Measurements from ENCODE around the gene CCDC12.

The CCDC12 gene

DNA sequence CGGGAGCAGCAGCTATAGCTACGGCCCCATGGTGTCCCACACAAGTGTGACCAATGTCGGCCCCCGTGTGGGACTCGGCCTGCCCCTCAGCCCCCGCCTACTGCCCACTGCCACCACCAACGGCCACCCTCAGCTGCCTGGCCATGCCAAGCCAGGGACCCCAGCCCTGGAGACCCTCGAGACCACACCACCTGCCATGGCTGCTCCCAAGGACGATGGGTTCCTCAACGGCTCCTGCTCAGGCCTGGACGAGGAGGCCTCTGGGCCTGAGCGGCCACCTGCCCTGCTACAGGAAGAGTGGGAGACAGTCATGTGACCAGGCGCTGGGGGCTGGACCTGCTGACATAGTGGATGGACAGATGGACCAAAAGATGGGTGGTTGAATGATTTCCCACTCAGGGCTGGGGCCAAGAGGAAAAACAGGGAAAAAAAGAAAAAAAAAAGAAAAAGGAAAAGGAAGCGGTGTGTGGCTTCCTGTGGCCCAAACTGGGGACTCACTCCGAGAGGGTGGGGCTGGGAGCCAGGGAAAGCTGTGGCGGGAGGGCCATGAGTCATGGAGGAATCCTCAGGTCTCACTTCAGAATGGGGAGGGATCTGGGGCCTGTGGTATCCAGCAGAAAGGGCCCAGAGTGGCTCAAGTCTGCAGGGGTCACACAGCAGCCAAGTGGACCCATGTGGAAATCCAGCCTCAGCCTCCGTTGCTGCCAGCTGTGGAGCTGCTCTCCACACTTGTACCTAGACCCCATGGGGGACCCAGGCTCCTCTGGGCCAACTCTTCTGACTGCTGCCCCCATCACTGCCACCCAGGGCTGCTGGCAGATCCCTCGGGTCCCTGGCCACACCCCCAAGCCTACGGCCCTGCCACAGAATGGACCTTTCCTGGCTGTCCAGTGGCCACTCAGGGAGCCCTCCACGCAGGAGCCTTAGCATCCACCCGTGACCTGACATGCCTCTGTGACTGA lies 72.9 kb downstream of the CCDC12 start:
- H3K4me3 ChIP-seq (ENCODE audit: low read length in 2 of 2): no peak overlapping the region
- H3K27me3 ChIP-seq (ENCODE audit: control insufficient read depth in 1 of 2, insufficient read depth in 2 of 2, low read length in 2 of 2): peaks cover 6% of the 10 kb centered on the region in 2 donors
- H3K9ac ChIP-seq (ENCODE audit: low read length in 2 of 2): no peak overlapping the region
- no peaks in the 10 kb centered on the region for H3K36me3 ChIP-seq (ENCODE audit: control insufficient read depth in 2 of 2, insufficient read depth in 2 of 2, low read length in 2 of 2)
- H3K9me3 ChIP-seq (ENCODE audit: control insufficient read depth in 2 of 2, low read length in 2 of 2): no peaks in the 10 kb centered on the region
- H3K4me1 ChIP-seq (ENCODE audit: control insufficient read depth, insufficient read depth, low read length): peaks cover 11% of the 10 kb centered on the region
- H3K27ac ChIP-seq (ENCODE audit: low read length): no peak overlapping the region

DNA sequence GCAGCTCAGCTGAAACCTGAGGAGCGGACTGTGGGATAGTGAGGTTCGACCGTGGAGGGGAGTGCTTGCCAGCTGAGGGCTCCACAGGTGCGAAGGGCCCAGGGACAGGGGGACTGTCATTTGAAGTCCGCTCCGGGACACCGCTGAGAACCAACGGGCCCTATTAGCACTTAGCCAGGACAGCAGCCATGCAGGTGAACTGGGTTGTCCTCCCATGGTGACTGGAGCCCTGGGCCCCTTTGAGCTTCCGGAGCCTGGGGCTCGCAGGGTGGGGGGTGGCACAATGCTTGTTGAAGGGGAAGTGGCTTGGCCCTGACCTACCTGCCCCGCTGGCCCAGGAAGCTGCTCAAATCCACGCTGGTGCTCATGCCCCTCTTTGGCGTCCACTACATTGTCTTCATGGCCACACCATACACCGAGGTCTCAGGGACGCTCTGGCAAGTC lies 74.3 kb downstream of the CCDC12 start:
- Histone ChIP-seq H3K9me3 (ENCODE audit: control insufficient read depth in 2 of 2, low read length in 2 of 2) (no peaks in the 10 kb centered on the region), H3K36me3 (ENCODE audit: control insufficient read depth in 2 of 2, insufficient read depth in 2 of 2, low read length in 2 of 2) (no peaks in the 10 kb centered on the region), H3K27ac (ENCODE audit: low read length) (no peak overlapping the region), H3K4me3 (ENCODE audit: low read length in 2 of 2) (no peak overlapping the region), H3K27me3 (ENCODE audit: control insufficient read depth in 1 of 2, insufficient read depth in 2 of 2, low read length in 2 of 2) (peaks cover 8 to 15% of the 10 kb centered on the region in 2 donors), H3K4me1 (ENCODE audit: control insufficient read depth, insufficient read depth, low read length) (peaks cover 10% of the 10 kb centered on the region), H3K9ac (ENCODE audit: low read length in 2 of 2) (no peak overlapping the region)

DNA sequence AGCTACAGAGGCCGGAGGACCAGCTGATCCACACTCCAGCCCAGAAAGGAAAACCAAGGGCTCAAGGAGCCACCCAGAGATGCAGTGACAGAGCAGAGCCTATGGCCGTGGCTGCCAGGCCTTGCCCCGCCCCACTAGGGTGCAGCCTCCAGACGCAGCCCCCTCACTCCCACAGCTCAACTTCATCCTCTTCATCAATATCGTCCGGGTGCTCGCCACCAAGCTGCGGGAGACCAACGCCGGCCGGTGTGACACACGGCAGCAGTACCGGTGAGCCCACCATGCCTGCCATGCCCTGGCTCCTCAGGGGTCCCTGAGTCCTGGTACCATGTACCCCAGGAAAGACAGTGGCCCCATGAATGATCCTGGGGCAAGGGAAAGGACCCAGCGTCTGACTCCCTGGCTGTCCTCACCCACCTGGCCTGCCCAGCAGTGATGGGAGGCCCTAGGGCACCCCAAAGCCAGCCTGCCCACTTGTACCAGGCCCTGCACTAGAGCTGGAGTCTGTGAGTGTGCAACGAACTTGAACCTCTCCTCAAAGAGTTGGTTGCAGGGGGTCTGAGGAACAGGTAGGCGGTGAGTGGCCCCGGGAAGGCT lies 74.9 kb downstream of the CCDC12 start:
- no peak overlapping the region for H3K9ac ChIP-seq (ENCODE audit: low read length in 2 of 2)
- no peak overlapping the region for H3K4me3 ChIP-seq (ENCODE audit: low read length in 2 of 2)
- H3K27me3 ChIP-seq (ENCODE audit: control insufficient read depth in 1 of 2, insufficient read depth in 2 of 2, low read length in 2 of 2): peaks cover 8 to 16% of the 10 kb centered on the region in 2 donors
- no peaks in the 10 kb centered on the region for H3K9me3 ChIP-seq (ENCODE audit: control insufficient read depth in 2 of 2, low read length in 2 of 2)
- H3K4me1 ChIP-seq (ENCODE audit: control insufficient read depth, insufficient read depth, low read length): peaks cover 10% of the 10 kb centered on the region
- H3K27ac ChIP-seq (ENCODE audit: low read length): no peak overlapping the region
- no peaks in the 10 kb centered on the region for H3K36me3 ChIP-seq (ENCODE audit: control insufficient read depth in 2 of 2, insufficient read depth in 2 of 2, low read length in 2 of 2)

DNA sequence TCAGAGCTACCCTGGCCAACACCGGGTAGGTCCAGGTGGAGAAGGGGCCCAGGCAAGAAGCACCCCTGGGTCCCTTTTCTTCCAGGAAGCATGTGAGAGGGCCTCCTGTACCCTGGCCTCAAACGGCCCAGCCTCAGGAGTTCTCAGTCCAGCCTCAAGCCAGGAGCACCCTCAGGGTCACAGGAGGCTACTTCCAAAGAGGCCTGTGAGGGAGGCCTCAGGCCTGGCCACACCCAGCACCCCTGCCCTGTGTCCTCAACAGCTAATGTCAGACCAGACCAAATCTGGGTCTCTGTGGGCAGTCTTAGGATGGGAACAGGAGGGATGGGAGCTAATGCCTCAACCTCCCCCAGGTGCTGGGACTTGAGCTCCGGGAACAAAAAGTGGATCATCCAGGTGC lies 75.5 kb downstream of the CCDC12 start:
- no peak overlapping the region for H3K4me3 ChIP-seq (ENCODE audit: low read length in 2 of 2)
- no peaks in the 10 kb centered on the region for H3K36me3 ChIP-seq (ENCODE audit: control insufficient read depth in 2 of 2, insufficient read depth in 2 of 2, low read length in 2 of 2)
- no peak overlapping the region for H3K27ac ChIP-seq (ENCODE audit: low read length)
- H3K27me3 ChIP-seq (ENCODE audit: control insufficient read depth in 1 of 2, insufficient read depth in 2 of 2, low read length in 2 of 2): peaks cover 8 to 19% of the 10 kb centered on the region in 2 donors
- no peak overlapping the region for H3K9ac ChIP-seq (ENCODE audit: low read length in 2 of 2)
- H3K9me3 ChIP-seq (ENCODE audit: control insufficient read depth in 2 of 2, low read length in 2 of 2): no peaks in the 10 kb centered on the region
- H3K4me1 ChIP-seq (ENCODE audit: control insufficient read depth, insufficient read depth, low read length): peaks cover 10% of the 10 kb centered on the region

DNA sequence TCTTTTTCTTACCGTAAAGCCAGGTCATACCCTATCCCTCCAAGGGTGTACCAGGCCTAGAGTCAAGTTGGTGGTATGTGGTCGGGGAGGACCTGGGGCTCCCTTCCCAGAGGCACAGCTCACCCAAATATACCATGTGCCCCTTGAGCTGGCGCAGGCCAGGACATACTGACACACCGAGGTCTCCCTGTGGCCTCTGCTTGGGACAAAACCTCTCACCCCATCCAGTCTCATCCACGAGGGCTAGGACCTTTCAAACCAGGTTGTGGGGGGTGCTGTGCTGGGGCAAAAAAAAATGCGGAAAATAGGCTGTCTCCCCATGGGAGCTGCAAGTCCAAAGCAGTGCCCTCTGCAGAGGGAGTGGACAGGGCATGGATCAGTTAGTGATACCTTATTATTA lies 76.2 kb downstream of the CCDC12 start:
- no peak overlapping the region for H3K4me3 ChIP-seq (ENCODE audit: low read length in 2 of 2)
- peaks cover 10% of the 10 kb centered on the region for H3K4me1 ChIP-seq (ENCODE audit: control insufficient read depth, insufficient read depth, low read length)
- H3K36me3 ChIP-seq (ENCODE audit: control insufficient read depth in 2 of 2, insufficient read depth in 2 of 2, low read length in 2 of 2): no peaks in the 10 kb centered on the region
- H3K9me3 ChIP-seq (ENCODE audit: control insufficient read depth in 2 of 2, low read length in 2 of 2): no peaks in the 10 kb centered on the region
- H3K27ac ChIP-seq (ENCODE audit: low read length): no peak overlapping the region
- H3K9ac ChIP-seq (ENCODE audit: low read length in 2 of 2): no peak overlapping the region
- peaks cover 7 to 19% of the 10 kb centered on the region in 2 donors for H3K27me3 ChIP-seq (ENCODE audit: control insufficient read depth in 1 of 2, insufficient read depth in 2 of 2, low read length in 2 of 2)

DNA sequence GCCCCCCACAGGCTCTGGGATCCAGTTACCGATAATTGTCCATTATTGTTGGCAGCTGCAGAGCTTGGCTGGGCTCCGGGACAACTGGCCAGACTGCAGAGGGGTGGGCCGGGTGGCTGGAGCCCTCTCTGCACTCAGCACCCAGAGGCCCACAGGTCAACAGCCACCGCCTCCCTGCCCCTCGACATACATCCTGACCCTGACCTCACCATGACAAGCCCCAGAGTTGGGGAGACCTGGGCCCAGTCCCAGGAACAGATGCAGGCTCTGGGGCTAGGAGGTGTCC lies 76.6 kb downstream of the CCDC12 start:
- Histone ChIP-seq H3K9ac (ENCODE audit: low read length in 2 of 2) (no peak overlapping the region), H3K27me3 (ENCODE audit: control insufficient read depth in 1 of 2, insufficient read depth in 2 of 2, low read length in 2 of 2) (peaks cover 7 to 19% of the 10 kb centered on the region in 2 donors), H3K36me3 (ENCODE audit: control insufficient read depth in 2 of 2, insufficient read depth in 2 of 2, low read length in 2 of 2) (no peaks in the 10 kb centered on the region), H3K4me3 (ENCODE audit: low read length in 2 of 2) (no peak overlapping the region), H3K9me3 (ENCODE audit: control insufficient read depth in 2 of 2, low read length in 2 of 2) (no peaks in the 10 kb centered on the region), H3K4me1 (ENCODE audit: control insufficient read depth, insufficient read depth, low read length) (peaks cover 10% of the 10 kb centered on the region), H3K27ac (ENCODE audit: low read length) (no peak overlapping the region)

DNA sequence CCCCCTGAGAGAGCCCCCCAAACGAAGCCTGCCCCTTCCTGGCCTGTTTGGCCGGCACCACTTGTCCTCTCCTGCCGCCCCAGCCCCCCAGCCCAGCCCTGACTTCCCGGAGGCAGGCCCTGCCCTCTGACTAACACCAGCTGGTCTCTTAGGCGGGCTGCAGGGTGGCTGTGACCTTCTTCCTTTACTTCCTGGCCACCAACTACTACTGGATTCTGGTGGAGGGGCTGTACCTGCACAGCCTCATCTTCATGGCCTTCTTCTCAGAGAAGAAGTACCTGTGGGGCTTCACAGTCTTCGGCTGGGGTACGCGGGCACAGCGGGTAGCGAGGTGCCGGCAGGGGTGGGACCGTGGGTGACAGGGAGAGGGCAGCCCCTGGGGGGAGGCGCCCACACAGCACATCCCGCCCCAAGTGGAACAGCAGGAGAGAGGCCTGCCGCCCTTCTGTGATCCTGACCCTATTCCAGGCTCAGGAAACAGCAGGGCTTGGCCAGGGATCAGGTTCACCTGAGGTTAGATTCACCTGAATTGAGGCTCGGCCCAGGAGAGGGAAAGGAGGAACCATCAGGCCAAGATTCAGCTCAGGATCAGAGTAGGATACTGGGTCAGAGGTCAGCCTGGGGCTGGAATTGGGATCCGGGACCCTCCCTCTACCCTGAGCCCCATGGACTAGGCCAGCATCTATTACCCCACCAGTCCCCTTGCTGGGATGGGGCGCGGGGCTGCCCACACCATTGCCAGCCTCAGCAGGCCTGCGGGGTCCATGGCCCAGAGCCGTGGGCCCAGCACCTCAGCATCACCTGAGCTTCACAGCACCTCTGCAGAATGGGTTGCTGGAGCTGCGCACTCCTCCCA lies 77.2 kb downstream of the CCDC12 start:
- peaks cover 10% of the 10 kb centered on the region for H3K4me1 ChIP-seq (ENCODE audit: control insufficient read depth, insufficient read depth, low read length)
- no peak overlapping the region for H3K4me3 ChIP-seq (ENCODE audit: low read length in 2 of 2)
- H3K27ac ChIP-seq (ENCODE audit: low read length): no peak overlapping the region

DNA sequence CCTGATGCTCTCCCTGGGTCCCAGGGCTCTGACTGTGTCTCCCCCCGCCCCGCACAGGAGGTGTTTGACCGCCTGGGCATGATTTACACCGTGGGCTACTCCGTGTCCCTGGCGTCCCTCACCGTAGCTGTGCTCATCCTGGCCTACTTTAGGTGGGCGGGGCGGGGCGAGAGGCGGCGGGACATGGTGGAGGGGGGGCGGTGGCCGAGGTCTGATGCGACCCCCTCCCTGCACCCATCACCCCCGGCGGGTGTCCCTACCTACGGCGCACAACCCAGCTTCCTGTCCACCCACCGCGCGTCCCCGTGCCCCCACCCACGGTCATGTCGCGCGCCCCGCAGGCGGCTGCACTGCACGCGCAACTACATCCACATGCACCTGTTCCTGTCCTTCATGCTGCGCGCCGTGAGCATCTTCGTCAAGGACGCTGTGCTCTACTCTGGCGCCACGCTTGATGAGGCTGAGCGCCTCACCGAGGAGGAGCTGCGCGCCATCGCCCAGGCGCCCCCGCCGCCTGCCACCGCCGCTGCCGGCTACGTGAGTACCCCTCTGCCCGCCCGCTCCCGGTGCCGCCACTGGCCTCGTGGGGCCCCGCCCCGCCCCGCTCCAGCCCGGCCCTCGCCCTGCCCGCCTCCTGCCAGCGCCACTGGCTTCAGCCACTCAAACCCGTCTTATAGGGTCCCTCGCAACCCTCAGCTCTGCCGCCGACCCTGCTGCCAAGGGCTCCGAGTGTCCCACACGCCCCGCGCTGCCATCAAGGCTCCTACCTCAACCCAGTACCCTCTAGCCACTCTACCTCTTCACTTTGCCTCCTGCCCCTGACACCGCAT lies 78.0 kb downstream of the CCDC12 start:
- Histone ChIP-seq H3K9ac (ENCODE audit: low read length in 2 of 2) (no peak overlapping the region), H3K4me3 (ENCODE audit: low read length in 2 of 2) (peak overlapping the region in 1 of 2 donors; percentile 49), H3K27ac (ENCODE audit: low read length) (no peak overlapping the region), H3K36me3 (ENCODE audit: control insufficient read depth in 2 of 2, insufficient read depth in 2 of 2, low read length in 2 of 2) (no peaks in the 10 kb centered on the region), H3K9me3 (ENCODE audit: control insufficient read depth in 2 of 2, low read length in 2 of 2) (no peaks in the 10 kb centered on the region), H3K27me3 (ENCODE audit: control insufficient read depth in 1 of 2, insufficient read depth in 2 of 2, low read length in 2 of 2) (peaks cover 5 to 19% of the 10 kb centered on the region in 2 donors), H3K4me1 (ENCODE audit: control insufficient read depth, insufficient read depth, low read length) (peaks cover 10% of the 10 kb centered on the region)

More for the DNA sequence above, 77.2 kb downstream of the CCDC12 start:
- no peak overlapping the region for H3K9ac ChIP-seq (ENCODE audit: low read length in 2 of 2)
- no peaks in the 10 kb centered on the region for H3K9me3 ChIP-seq (ENCODE audit: control insufficient read depth in 2 of 2, low read length in 2 of 2)
- H3K36me3 ChIP-seq (ENCODE audit: control insufficient read depth in 2 of 2, insufficient read depth in 2 of 2, low read length in 2 of 2): no peaks in the 10 kb centered on the region
- H3K27me3 ChIP-seq (ENCODE audit: control insufficient read depth in 1 of 2, insufficient read depth in 2 of 2, low read length in 2 of 2): peaks cover 5 to 19% of the 10 kb centered on the region in 2 donors

DNA sequence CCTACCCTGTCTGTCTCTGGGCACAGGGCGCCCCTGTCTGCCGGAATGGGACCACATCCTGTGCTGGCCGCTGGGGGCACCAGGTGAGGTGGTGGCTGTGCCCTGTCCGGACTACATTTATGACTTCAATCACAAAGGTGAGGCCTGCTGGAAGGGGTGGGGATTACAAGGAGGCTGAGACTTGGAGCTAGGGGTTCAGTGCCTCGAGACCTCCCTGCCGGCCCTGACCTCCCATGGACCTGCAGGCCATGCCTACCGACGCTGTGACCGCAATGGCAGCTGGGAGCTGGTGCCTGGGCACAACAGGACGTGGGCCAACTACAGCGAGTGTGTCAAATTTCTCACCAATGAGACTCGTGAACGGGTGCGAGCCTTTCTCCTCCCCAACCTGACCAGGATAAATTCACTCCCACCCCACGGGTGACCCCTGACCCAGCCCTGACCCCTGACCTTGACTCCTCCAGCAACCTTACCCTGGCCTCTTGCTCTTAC lies 78.7 kb downstream of the CCDC12 start:
- Histone ChIP-seq H3K9ac (ENCODE audit: low read length in 2 of 2) (no peak overlapping the region), H3K9me3 (ENCODE audit: control insufficient read depth in 2 of 2, low read length in 2 of 2) (no peaks in the 10 kb centered on the region), H3K36me3 (ENCODE audit: control insufficient read depth in 2 of 2, insufficient read depth in 2 of 2, low read length in 2 of 2) (no peaks in the 10 kb centered on the region), H3K27me3 (ENCODE audit: control insufficient read depth in 1 of 2, insufficient read depth in 2 of 2, low read length in 2 of 2) (peaks cover 5 to 19% of the 10 kb centered on the region in 2 donors), H3K4me3 (ENCODE audit: low read length in 2 of 2) (no peak overlapping the region), H3K27ac (ENCODE audit: low read length) (no peak overlapping the region), H3K4me1 (ENCODE audit: control insufficient read depth, insufficient read depth, low read length) (peaks cover 17% of the 10 kb centered on the region)

DNA sequence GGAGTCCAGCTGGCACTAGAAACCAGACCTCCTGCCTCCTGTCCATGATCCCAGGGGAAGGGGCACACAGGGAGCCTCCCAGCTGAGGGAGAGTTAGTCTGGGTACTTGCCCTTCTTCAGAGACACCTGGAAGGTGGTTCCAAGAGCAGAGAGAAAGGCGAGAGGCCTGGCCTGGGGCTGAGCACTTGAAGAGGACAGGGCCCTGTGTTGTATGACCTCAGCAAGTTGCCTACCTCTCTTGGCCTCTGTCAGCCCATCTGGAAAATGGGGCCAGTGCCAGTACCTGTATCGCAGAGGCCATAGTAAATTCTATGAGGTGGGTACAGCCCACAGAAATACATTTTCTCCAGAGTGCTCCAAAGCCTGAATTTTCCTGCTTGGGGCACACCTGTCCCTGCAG lies 79.5 kb downstream of the CCDC12 start:
- no peak overlapping the region for H3K27ac ChIP-seq (ENCODE audit: low read length)
- H3K9ac ChIP-seq (ENCODE audit: low read length in 2 of 2): no peak overlapping the region
- H3K4me1 ChIP-seq (ENCODE audit: control insufficient read depth, insufficient read depth, low read length): peaks cover 25% of the 10 kb centered on the region
- peaks cover 5 to 19% of the 10 kb centered on the region in 2 donors for H3K27me3 ChIP-seq (ENCODE audit: control insufficient read depth in 1 of 2, insufficient read depth in 2 of 2, low read length in 2 of 2)
- no peak overlapping the region for H3K4me3 ChIP-seq (ENCODE audit: low read length in 2 of 2)
- H3K36me3 ChIP-seq (ENCODE audit: control insufficient read depth in 2 of 2, insufficient read depth in 2 of 2, low read length in 2 of 2): no peaks in the 10 kb centered on the region
- H3K9me3 ChIP-seq (ENCODE audit: control insufficient read depth in 2 of 2, low read length in 2 of 2): no peaks in the 10 kb centered on the region
